Caco-2 (cell line): ENCODE results near the gene TBC1D8. TPM values are rescaled to one million over a fixed set of nuclear protein-coding genes. Genes with fewer than 3 reads are reported as not detected.
A peak's percentile ranks its signal among the peaks of the same experiment; 100 is the strongest.

Experiments used
- Bru-seq: library from RNA; stranded (reverse); fragments of 400-500 nt; gene quantifications from one replicate; lab custom pipeline; 2021; lab: Mats Ljungman, UMichigan
- BruChase-seq, 2 experiments: library from RNA; stranded (reverse); fragments of 400-500 nt; gene quantifications; one replicate each; lab custom pipeline; 2021; lab: Mats Ljungman, UMichigan
- BruUV-seq: library from RNA; stranded (reverse); fragments of 400-500 nt; replicated peaks from 2 replicates; lab custom pipeline; 2021; lab: Mats Ljungman, UMichigan
- CTCF ChIA-PET: fragments of 300-600 bp; sonication (Branson Sonifier 250); formaldehyde crosslinking; loops from one replicate; lab custom pipeline; 2022; ENCODE audit warnings: antibody characterized with exemption; lab: Charles Lee
- POLR2A ChIA-PET: fragments of 300-600 bp; sonication (Branson Sonifier 250); formaldehyde crosslinking; loops from one replicate; lab custom pipeline; 2022; ENCODE audit warnings: antibody characterized with exemption; lab: Charles Lee
- DNase-seq, 2 experiments: peaks; one replicate each; pipeline versions ENCODE4 v3.0.0 to v3.0.0-alpha.2; 2020 to 2022
- H3K27me3 ChIP-seq: replicated peaks from 2 replicates; pipeline ENCODE4 v1.6.0; 2011; ENCODE audit warnings: low read length; ENCODE audit not compliant: control insufficient read depth, insufficient read depth
- H3K36me3 ChIP-seq: 2 replicates; pipeline ENCODE4 v1.5.1; 2011; ENCODE audit warnings: low read length; ENCODE audit not compliant: control insufficient read depth, insufficient read depth
- H3K4me1 ChIP-seq: fragments of 250-450 bp; sonication (Bioruptor Pico); 2 replicates; pipeline ENCODE4 v1.5.1; 2020; ENCODE audit warnings: mild to moderate bottlenecking
- H3K4me3 ChIP-seq: 2 replicates; pipeline ENCODE4 v1.5.1; 2011; ENCODE audit warnings: low read depth, mild to moderate bottlenecking, control low read depth, low read length
- H3K9me3 ChIP-seq: fragments of 250-450 bp; sonication (Bioruptor Pico); 2 replicates; pipeline ENCODE4 v1.5.1; 2020; ENCODE audit warnings: mild to moderate bottlenecking, moderate library complexity
- H3K27ac Mint-ChIP-seq: one replicate; pipeline ENCODE4 v1.8.0; 2022; ENCODE audit warnings: mixed read lengths; ENCODE audit not compliant: unreplicated experiment
- H3K27me3 Mint-ChIP-seq: one replicate; pipeline ENCODE4 v1.8.0; 2022; ENCODE audit warnings: mixed read lengths; ENCODE audit not compliant: insufficient read depth, unreplicated experiment
- H3K36me3 Mint-ChIP-seq: one replicate; pipeline ENCODE4 v1.8.0; 2022; ENCODE audit warnings: mild to moderate bottlenecking, mixed read lengths; ENCODE audit not compliant: insufficient read depth, unreplicated experiment
- H3K4me1 Mint-ChIP-seq: one replicate; pipeline ENCODE4 v1.8.0; 2022; ENCODE audit warnings: low read depth, mixed read lengths; ENCODE audit not compliant: unreplicated experiment
- H3K4me3 Mint-ChIP-seq: one replicate; pipeline ENCODE4 v1.8.0; 2022; ENCODE audit warnings: mild to moderate bottlenecking, moderate library complexity, mixed read lengths; ENCODE audit not compliant: unreplicated experiment
- H3K9me3 Mint-ChIP-seq: one replicate; pipeline ENCODE4 v1.8.0; 2022; ENCODE audit warnings: mixed read lengths; ENCODE audit not compliant: unreplicated experiment
- CTCF ChIP-seq, 2 experiments: fragments of 200-600 bp in 1 of 2; IDR thresholded peaks; 1 replicate in 1 of 2; 2 replicates in 1 of 2; pipeline versions ENCODE4 v1.5.1 to v1.8.0; 2011 to 2022; ENCODE audit warnings: antibody characterized with exemption in 1 of 2, control low read depth in 1 of 2, inconsistent platforms in 1 of 2, low read depth in 1 of 2, low read length in 1 of 2, mild to moderate bottlenecking in 1 of 2, moderate library complexity in 1 of 2; ENCODE audit not compliant: insufficient read depth in 1 of 2, severe bottlenecking in 1 of 2, unreplicated experiment in 1 of 2
- intact Hi-C: fragments of 100-400 bp; cut with micrococcal nuclease; formaldehyde crosslinking; loops from one replicate; pipeline ENCODE4 v1.10.0; 2022; ENCODE audit not compliant: unreplicated experiment
- long read RNA-seq: library from polyadenylated mRNA; stranded (forward); transcript quantifications from one replicate; pipeline ENCODE4 v2.0.0, GENCODE V29; 2022
- total RNA-seq: library from RNA; stranded (reverse); gene quantifications from 2 replicates; pipeline ENCODE4 v1.2.3, GENCODE V29; 2022

TBC1D8 gene
- total RNA-seq (29.3 and 29.5 TPM in 2 replicates), Bru-seq, nascent RNA (percentile 75 among the genes with signal in this experiment), BruChase-seq, experiment 1, labeled RNA remaining after a 2-hour chase (percentile 70 among the genes with signal in this experiment), BruChase-seq, experiment 2, labeled RNA remaining after a 6-hour chase (percentile 68 among the genes with signal in this experiment)
- long read RNA-seq, transcript TBC1D8-201 (20 exons, 3,627 nt) = major isoform, 9 of 26 reads
- long read RNA-seq, partial matches to known transcripts = 7 of 26 reads
- long read RNA-seq, other reads (novel, unspliced or antisense) = 10 of 26 reads

GRCh38 chr2:101151146-101151858, at the start of gene TBC1D8:
TBC1D8 (minus strand) TSS chr2:101151382; CDS start chr2:101151253, 129 bp downstream.
- intact Hi-C loops = loop anchor here (1.0 to 5.0 kb wide), 5 partner anchors 27 to 544 kb away; no protein-coding TSS in a partner anchor

GRCh38 chr2:101200676-101201075, 49.5 kb upstream of the TBC1D8 start:
- no peak for DNase-seq
- no peaks in the 10 kb centered on the region for H3K9me3 Mint-ChIP-seq
- peaks cover 3% of the 10 kb centered on the region for H3K4me1 Mint-ChIP-seq
- no peak overlapping the region for H3K4me3 Mint-ChIP-seq
- H3K27ac Mint-ChIP-seq = no peak overlapping the region
- Histone ChIP-seq H3K4me3 (no peak overlapping the region), H3K36me3 (no peaks in the 10 kb centered on the region), H3K27me3 (no peaks in the 10 kb centered on the region), H3K9me3 (no peaks in the 10 kb centered on the region), H3K4me1 (0 out of 2 replicates have a peak, but pooled peaks cover 1% of the 10 kb centered on the region)
- intact Hi-C loops = no loop called here
- no peaks in the 10 kb centered on the region for H3K27me3 Mint-ChIP-seq
- no TSS peak for BruUV-seq
- ChIA-PET POLR2A (no interaction called here), CTCF (interaction anchor here (0.7 kb wide), 2 partner anchors 9 to 505 kb away, joined by 4 read pairs; no protein-coding TSS in a partner anchor)
- TF ChIP-seq CTCF (IDR thresholded peaks at IDR 0.05; ENCODE audit: insufficient read depth in 1 of 2, low read depth in 1 of 2, low read length in 1 of 2, severe bottlenecking in 1 of 2, unreplicated experiment in 1 of 2) = no peak
- H3K36me3 Mint-ChIP-seq = no peaks in the 10 kb centered on the region

More at GRCh38 chr2:101151146-101151858, at the start of gene TBC1D8:
- Histone ChIP-seq H3K27me3 (no peaks in the 10 kb centered on the region), H3K9me3 (no peaks in the 10 kb centered on the region), H3K36me3 (no peaks in the 10 kb centered on the region), H3K4me1 (peaks cover 15% of the 10 kb centered on the region), H3K4me3 (peak within 1 kb of the TSS; percentile 86)
- H3K27me3 Mint-ChIP-seq = no peaks in the 10 kb centered on the region
- no TSS peak for BruUV-seq
- H3K36me3 Mint-ChIP-seq = peaks cover 4% of the 10 kb centered on the region
- H3K4me3 Mint-ChIP-seq = peak within 1 kb of the TSS; percentile 57
- DNase-seq = peak; percentile 92
- no peaks in the 10 kb centered on the region for H3K9me3 Mint-ChIP-seq
- peak within 1 kb of the TSS; percentile 4 for H3K27ac Mint-ChIP-seq
- no peak for TF ChIP-seq CTCF (IDR thresholded peaks at IDR 0.05; ENCODE audit: insufficient read depth in 1 of 2, low read depth in 1 of 2, low read length in 1 of 2, severe bottlenecking in 1 of 2, unreplicated experiment in 1 of 2)
- CTCF ChIA-PET = interaction anchor here (1.4 to 2.8 kb wide), 4 partner anchors 38 to 139 kb away, joined by 5 to 17 read pairs (median 12); no protein-coding TSS in a partner anchor
- peaks cover 42% of the 10 kb centered on the region for H3K4me1 Mint-ChIP-seq
- POLR2A ChIA-PET = interaction anchor here (0.6 to 1.1 kb wide), 4 partner anchors 125 to 238 kb away, joined by 3 to 6 read pairs (median 4); partner anchors contain the start of gene RPL31

- POLR2A ChIA-PET = no interaction called here
Observed at GRCh38 chr2:101199251-101199791, 48.1 kb upstream of the TBC1D8 start.

More at GRCh38 chr2:101199251-101199791, 48.1 kb upstream of the TBC1D8 start:
- Mint-ChIP-seq H3K27me3 (no peaks in the 10 kb centered on the region), H3K4me1 (no peaks in the 10 kb centered on the region), H3K9me3 (no peaks in the 10 kb centered on the region), H3K4me3 (no peak overlapping the region), H3K36me3 (no peaks in the 10 kb centered on the region), H3K27ac (no peak overlapping the region)
- Histone ChIP-seq H3K36me3 (no peaks in the 10 kb centered on the region), H3K9me3 (no peaks in the 10 kb centered on the region), H3K27me3 (no peaks in the 10 kb centered on the region), H3K4me1 (no peaks in the 10 kb centered on the region), H3K4me3 (no peak overlapping the region)
- DNase-seq = no peak
- intact Hi-C loops = no loop called here
- no peak for TF ChIP-seq CTCF (IDR thresholded peaks at IDR 0.05; ENCODE audit: insufficient read depth in 1 of 2, low read depth in 1 of 2, low read length in 1 of 2, severe bottlenecking in 1 of 2, unreplicated experiment in 1 of 2)
- CTCF ChIA-PET = no interaction called here
- BruUV-seq = no TSS peak
